Upper lobe of right lung (tissue), 1 donor: ENCODE measurements around the gene EIF5A2. TPM values are rescaled to one million over a fixed set of nuclear protein-coding genes. Genes with fewer than 3 reads are reported as not detected.

Experiments used
- ATAC-seq: fragments of 200-7000 bp; cut with Tn5 transposase; one replicate; pipeline ENCODE4 v1.9.1; 2020; ENCODE audit warnings: mild to moderate bottlenecking, moderate library complexity
- DNase-seq: peaks from one replicate; pipeline ENCODE4 v3.0.0-alpha.2; 2020
- H3K27ac ChIP-seq: fragments of 200-600 bp; one replicate; pipeline ENCODE4 v1.8.0; 2022
- H3K27me3 ChIP-seq: fragments of 200-600 bp; one replicate; pipeline ENCODE4 v1.8.0; 2022; ENCODE audit warnings: mild to moderate bottlenecking
- H3K36me3 ChIP-seq: fragments of 200-600 bp; one replicate; pipeline ENCODE4 v1.8.0; 2022
- H3K4me1 ChIP-seq: fragments of 200-600 bp; one replicate; pipeline ENCODE4 v1.8.0; 2022
- H3K4me3 ChIP-seq: fragments of 200-600 bp; one replicate; pipeline ENCODE4 v1.8.0; 2022; ENCODE audit warnings: mild to moderate bottlenecking
- H3K9me3 ChIP-seq: fragments of 200-600 bp; one replicate; pipeline ENCODE4 v1.8.0; 2022
- CTCF ChIP-seq: fragments of 200-600 bp; IDR thresholded peaks from one replicate; pipeline ENCODE4 v1.8.0; 2022; ENCODE audit warnings: antibody characterized with exemption
- intact Hi-C: fragments of 100-400 bp; cut with DNase I; formaldehyde crosslinking; loops from one replicate; pipeline ENCODE4 v1.11.0; 2022
- total RNA-seq: library from RNA; stranded (reverse); fragmentation: NEBNext Ultra II Directional; extraction: Animal tissue kit (Norgen Biotek cat#: 25700); gene quantifications from one replicate; pipeline ENCODE4 v1.2.1, GENCODE V29; 2021
- donor health status: DM: no; HTN: yes; CAD: no; lungs with severe emphysema.

The EIF5A2 gene
- total RNA-seq, 1 donor from 2014 or later: 4.1 TPM

GRCh38 chr3:170865209-170866094 is 43.0 kb downstream of the EIF5A2 start:
- no peaks in the 10 kb centered on the region for H3K9me3 ChIP-seq
- no peak overlapping the region for H3K27ac ChIP-seq
- intact Hi-C loops: no loop called here
- no peak for DNase-seq
- H3K27me3 ChIP-seq: no peaks in the 10 kb centered on the region
- no peak overlapping the region for H3K4me3 ChIP-seq
- ATAC-seq: no peak
- TF ChIP-seq CTCF: no peak
- peaks cover 22% of the 10 kb centered on the region for H3K4me1 ChIP-seq
- peaks cover 38% of the 10 kb centered on the region for H3K36me3 ChIP-seq

GRCh38 chr3:170864525-170865208 is 43.8 kb downstream of the EIF5A2 start:
- ATAC-seq: no peak
- no peak for DNase-seq
- Histone ChIP-seq H3K27me3 (no peaks in the 10 kb centered on the region), H3K4me1 (peaks cover 22% of the 10 kb centered on the region), H3K27ac (no peak overlapping the region), H3K9me3 (no peaks in the 10 kb centered on the region), H3K36me3 (peaks cover 38% of the 10 kb centered on the region), H3K4me3 (no peak overlapping the region)
- intact Hi-C loops: no loop called here
- no peak for TF ChIP-seq CTCF

GRCh38 chr3:170863816-170864215 is 44.6 kb downstream of the EIF5A2 start:
- ATAC-seq (no peak), DNase-seq (no peak)
- H3K27ac ChIP-seq: no peak overlapping the region
- H3K9me3 ChIP-seq: no peaks in the 10 kb centered on the region
- H3K4me3 ChIP-seq: no peak overlapping the region
- no peak for TF ChIP-seq CTCF
- peaks cover 38% of the 10 kb centered on the region for H3K36me3 ChIP-seq
- no peaks in the 10 kb centered on the region for H3K27me3 ChIP-seq
- H3K4me1 ChIP-seq: peaks cover 22% of the 10 kb centered on the region
- intact Hi-C loops: no loop called here

GRCh38 chr3:170862618-170863374 is 45.6 kb downstream of the EIF5A2 start:
- ATAC-seq (peak; percentile 50), DNase-seq (no peak)
- H3K4me3 ChIP-seq: no peak overlapping the region
- peaks cover 30% of the 10 kb centered on the region for H3K36me3 ChIP-seq
- H3K27ac ChIP-seq: peak overlapping the region; percentile 15
- no peak for TF ChIP-seq CTCF
- peaks cover 12% of the 10 kb centered on the region for H3K4me1 ChIP-seq
- H3K9me3 ChIP-seq: no peaks in the 10 kb centered on the region
- no peaks in the 10 kb centered on the region for H3K27me3 ChIP-seq
- intact Hi-C loops: no loop called here

- Histone ChIP-seq H3K27me3 (no peaks in the 10 kb centered on the region), H3K36me3 (no peaks in the 10 kb centered on the region), H3K9me3 (no peaks in the 10 kb centered on the region), H3K4me3 (no peak overlapping the region), H3K27ac (no peak overlapping the region), H3K4me1 (no peaks in the 10 kb centered on the region)
- intact Hi-C loops: no loop called here
- ATAC-seq: no peak
- no peak for DNase-seq
- no peak for TF ChIP-seq CTCF
Measured at GRCh38 chr3:170858599-170858998, 49.8 kb downstream of the EIF5A2 start.
